Measurements from ENCODE around the gene BATF3. TPM values are rescaled to one million over a fixed set of nuclear protein-coding genes. Genes with fewer than 3 reads are reported as not detected.
A peak's percentile ranks its signal among the peaks of the same experiment; 100 is the strongest.

BATF3 gene
- total and polyA plus RNA-seq, 9 of the 15 experiments (the other 6 are each of a cell fraction or from before 2014, with no cell fraction given), result 0.40 to 3.8 (median 2.0) TPM

- TF ChIP-seq STAT5A (IDR thresholded peaks at IDR 0.05; ENCODE audit: borderline replicate concordance, low read length), result peak; percentile 38; the same call in 1 of the 2 replicates
- TF ChIP-seq ZNF384 (IDR thresholded peaks at IDR 0.05; ENCODE audit: low read depth, low read length), result no peak
- no peak for TF ChIP-seq XRCC4 (IDR thresholded peaks at IDR 0.05; ENCODE audit: extremely low read depth, insufficient read depth, insufficient read length)
- peak; percentile 58; the same call in 1 of the 2 replicates for TF ChIP-seq SPI1 (IDR thresholded peaks at IDR 0.05; ENCODE audit: borderline replicate concordance, low read depth, low read length)
- TF ChIP-seq CREB3 (tag; conservative IDR thresholded peaks at IDR 0.05; ENCODE audit: low read depth), result no peak
- peak; percentile 78 for TF ChIP-seq ZEB2 (IDR thresholded peaks at IDR 0.05)
- no peak for TF ChIP-seq SMC3 (conservative IDR thresholded peaks at IDR 0.05; ENCODE audit: insufficient read depth, low read depth, low read length)
- no peak for TF ChIP-seq ARNT (IDR thresholded peaks at IDR 0.05)
- TF ChIP-seq ZC3H8 (IDR thresholded peaks at IDR 0.05), result no peak
- no peak for TF ChIP-seq VEZF1 (CRISPR knock-in tag; IDR thresholded peaks at IDR 0.05)
- no peak for TF ChIP-seq SUPT5H (IDR thresholded peaks at IDR 0.05)
- no peak for TF ChIP-seq ZFX (CRISPR knock-in tag; IDR thresholded peaks at IDR 0.05)
- TF ChIP-seq TCF7 (IDR thresholded peaks at IDR 0.05; ENCODE audit: borderline replicate concordance), result no peak
- TF ChIP-seq ARID2 (IDR thresholded peaks at IDR 0.05), result no peak
- TF ChIP-seq NR0B1 (IDR thresholded peaks at IDR 0.05; ENCODE audit: partially characterized antibody), result no peak
- TF ChIP-seq PBX2 (CRISPR knock-in tag; IDR thresholded peaks at IDR 0.05; ENCODE audit: low read depth), result no peak
- no peak for TF ChIP-seq PBX2 (tag; conservative IDR thresholded peaks at IDR 0.05; ENCODE audit: low read depth)
- TF ChIP-seq FOXJ3 (CRISPR knock-in tag; IDR thresholded peaks at IDR 0.05), result no peak
- TF ChIP-seq ATF4 (CRISPR knock-in tag; IDR thresholded peaks at IDR 0.05), result no peak
- 0 out of 2 replicates have a peak, but pooled peaks have one; percentile 12 for TF ChIP-seq GATAD2A (IDR thresholded peaks at IDR 0.05)
Observed at GRCh38 chr1:212721388-212722247, 22.0 kb upstream of the BATF3 start (continued).
